AG10803 (cell line): ENCODE measurements around the gene ASCC3.

Experiments used
- DNase-seq: peaks from one replicate; pipeline ENCODE4 v3.0.0; 2010; ENCODE audit warnings: low read depth
- H3K4me3 ChIP-seq: 2 replicates; pipeline ENCODE4 v1.5.1; 2011; ENCODE audit warnings: mild to moderate bottlenecking, low read length, control low read depth
- TF ChIP-seq, protein P1 (sequence below): conservative IDR thresholded peaks from 2 replicates; pipeline ENCODE4 v1.5.1; 2011; ENCODE audit warnings: mild to moderate bottlenecking, low read length, control low read depth, inconsistent platforms

Gene ASCC3

DNA sequence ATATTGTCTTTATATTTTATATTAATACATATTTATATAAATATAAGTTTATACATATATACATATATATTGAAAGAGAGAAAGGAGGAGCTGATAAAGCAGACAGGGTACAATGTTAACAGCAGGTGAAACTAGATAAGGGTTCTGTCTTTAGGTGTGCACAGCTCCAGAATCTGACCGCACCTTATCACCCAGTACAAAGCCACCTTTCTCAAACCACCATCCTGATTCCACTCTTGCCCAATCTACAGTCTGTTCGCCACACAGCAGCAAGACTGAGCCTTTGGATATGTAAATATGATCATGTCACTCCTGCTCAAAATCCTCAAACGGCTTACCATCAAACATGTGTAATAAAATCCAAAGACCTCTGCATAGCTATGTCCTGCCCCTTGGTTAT is 34.7 kb upstream of the ASCC3 start:
- no peak for DNase-seq
- TF ChIP-seq, protein P1, sequence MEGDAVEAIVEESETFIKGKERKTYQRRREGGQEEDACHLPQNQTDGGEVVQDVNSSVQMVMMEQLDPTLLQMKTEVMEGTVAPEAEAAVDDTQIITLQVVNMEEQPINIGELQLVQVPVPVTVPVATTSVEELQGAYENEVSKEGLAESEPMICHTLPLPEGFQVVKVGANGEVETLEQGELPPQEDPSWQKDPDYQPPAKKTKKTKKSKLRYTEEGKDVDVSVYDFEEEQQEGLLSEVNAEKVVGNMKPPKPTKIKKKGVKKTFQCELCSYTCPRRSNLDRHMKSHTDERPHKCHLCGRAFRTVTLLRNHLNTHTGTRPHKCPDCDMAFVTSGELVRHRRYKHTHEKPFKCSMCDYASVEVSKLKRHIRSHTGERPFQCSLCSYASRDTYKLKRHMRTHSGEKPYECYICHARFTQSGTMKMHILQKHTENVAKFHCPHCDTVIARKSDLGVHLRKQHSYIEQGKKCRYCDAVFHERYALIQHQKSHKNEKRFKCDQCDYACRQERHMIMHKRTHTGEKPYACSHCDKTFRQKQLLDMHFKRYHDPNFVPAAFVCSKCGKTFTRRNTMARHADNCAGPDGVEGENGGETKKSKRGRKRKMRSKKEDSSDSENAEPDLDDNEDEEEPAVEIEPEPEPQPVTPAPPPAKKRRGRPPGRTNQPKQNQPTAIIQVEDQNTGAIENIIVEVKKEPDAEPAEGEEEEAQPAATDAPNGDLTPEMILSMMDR: no peak
- H3K4me3 ChIP-seq: no peak overlapping the region

DNA sequence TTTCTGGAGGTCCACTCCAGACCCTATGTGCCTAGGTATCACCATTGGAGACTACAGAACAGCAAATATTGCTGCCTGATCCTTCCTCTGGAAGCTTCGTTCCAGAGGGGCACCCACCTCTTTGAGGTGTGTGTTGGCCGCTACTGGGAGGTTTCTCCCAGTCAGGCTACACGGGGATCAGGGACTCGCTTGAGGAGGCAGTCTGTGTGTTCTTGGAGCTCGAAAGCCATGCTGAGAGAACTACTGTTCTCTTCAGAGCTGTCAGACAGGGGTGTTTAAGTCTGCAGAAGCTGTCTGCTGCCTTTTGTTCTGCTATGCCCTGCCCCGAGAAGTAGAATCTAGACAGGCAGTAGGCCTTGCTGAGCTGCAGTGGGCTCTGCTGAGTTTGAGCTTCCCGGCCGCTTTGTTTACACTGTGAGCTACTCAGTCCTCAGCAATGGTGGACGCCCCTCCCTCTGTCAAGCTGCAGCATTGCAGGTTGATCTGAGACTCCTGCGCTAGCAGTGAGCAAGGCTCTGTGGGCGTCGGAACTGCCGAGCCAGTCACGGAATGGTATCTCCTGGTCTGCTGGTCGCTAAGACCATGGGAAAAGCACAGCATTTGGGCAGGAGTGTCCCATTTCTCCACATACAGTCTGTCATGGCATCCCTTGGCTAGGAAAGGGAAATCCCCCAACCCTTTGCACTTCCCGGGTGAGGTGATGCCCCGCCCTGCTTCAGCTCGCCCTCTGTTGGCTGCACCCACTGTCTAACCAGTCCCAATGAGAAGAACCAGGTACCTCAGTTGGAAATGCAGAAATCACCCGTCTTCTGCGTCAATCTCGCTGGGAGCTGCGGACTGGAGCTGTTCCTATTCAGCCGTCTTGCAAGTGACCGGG is 32.5 kb upstream of the ASCC3 start:
- TF ChIP-seq, protein P1: no peak
- no peak for DNase-seq
- no peak overlapping the region for H3K4me3 ChIP-seq

DNA sequence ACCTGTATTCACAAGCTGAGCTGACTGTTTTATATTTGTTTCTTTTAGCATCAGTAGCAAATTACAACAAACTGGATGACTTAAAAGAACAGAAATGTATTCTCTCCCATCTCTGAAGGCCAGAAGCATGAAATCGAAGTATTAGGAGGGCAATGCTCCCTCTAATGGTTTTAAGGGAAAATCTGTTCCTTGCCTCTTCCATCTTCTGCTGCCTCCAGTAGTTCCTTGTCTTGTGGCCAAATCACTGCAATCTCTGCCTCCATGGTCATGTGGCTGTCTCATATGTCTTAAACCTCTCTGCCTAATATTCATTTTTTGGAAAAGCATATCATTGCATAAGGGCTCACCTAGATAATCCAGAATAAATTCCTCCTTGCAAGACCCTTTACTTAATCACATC is 25.2 kb upstream of the ASCC3 start:
- H3K4me3 ChIP-seq: no peak overlapping the region
- DNase-seq: peak; percentile 3
- TF ChIP-seq, protein P1: no peak; the same call in 1 of the 2 replicates

DNA sequence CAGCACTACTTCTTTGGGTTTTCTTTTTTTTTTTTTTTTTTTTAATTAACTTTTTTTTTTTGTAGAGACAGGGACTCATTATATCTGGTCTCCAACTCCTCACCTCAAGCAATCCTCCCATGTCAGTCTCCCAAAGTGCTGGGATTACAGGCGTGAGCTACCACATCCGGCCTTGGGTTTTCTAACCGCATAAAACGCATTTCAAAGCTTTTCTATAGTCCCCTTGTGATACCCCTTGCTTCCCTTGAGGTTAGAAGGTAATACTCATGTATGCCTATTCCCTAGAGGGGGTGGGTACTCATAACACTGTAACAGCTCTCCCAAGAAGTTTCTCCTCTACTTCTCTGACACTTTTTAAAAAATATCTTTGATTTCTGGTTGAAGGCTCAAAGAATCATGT is 23.9 kb upstream of the ASCC3 start:
- no peak overlapping the region for H3K4me3 ChIP-seq
- TF ChIP-seq, protein P1: no peak
- no peak for DNase-seq

DNA sequence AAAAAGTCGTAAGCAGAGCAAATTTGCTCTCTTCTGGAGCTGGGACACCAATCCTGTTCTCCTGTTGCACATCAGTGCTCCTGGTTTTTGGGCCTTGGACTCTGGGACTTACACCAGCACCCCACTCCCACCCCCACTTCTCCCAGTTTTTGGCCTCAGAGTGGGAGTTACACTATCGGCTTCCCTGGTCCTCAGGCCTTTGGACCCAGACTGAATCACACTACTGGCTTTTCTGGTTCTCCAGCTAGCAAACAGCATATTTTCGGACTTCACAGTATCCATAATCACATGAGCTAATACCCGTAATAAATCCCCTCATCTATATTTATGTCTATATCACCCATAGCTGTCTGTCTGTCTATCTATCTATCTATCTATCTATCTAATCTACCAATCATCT is 23.2 kb upstream of the ASCC3 start:
- no peak for DNase-seq
- TF ChIP-seq, protein P1: no peak
- H3K4me3 ChIP-seq: no peak overlapping the region

DNA sequence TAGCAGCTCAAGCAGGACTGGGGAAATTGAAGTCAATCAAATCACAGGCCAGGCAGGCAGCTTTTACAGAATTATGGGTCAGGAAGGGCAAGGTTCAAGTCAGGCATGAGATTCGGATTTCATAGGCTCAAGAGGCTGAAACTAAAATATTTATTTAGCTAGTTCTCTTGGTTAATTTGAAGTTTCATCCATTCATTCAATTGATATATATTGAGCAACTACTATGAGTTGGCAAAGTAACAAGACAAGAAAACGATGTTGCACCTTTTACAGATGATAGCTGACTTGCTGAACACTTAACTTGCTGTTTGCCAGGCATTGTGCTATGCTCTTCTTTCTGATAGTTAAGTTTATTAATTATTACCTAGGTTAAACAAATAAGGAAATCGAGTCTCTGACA is 20.5 kb upstream of the ASCC3 start:
- no peak overlapping the region for H3K4me3 ChIP-seq
- no peak for DNase-seq
- TF ChIP-seq, protein P1: no peak

DNA sequence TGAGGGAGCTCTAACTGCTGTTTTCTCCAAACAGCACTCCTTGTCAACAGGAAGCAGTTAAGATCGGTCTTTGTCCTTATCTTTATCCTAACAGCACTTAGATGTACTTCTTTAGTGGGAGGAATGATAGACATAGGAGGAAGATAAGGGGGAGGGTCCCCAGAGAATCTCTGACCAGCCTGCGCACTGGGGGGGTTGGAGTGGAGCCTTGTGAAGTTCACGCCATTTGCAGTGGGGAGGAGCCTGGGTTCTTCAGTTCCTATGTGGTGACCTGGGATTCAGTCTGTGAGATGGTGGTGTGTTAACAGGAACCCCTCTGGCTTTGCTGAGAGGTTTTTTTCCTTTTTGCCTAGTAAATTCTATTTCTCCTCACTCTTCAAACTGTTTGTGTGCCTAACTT is 18.1 kb upstream of the ASCC3 start:
- TF ChIP-seq, protein P1: no peak
- no peak overlapping the region for H3K4me3 ChIP-seq
- DNase-seq: no peak
